ENCODE measurements around the gene EIF4EBP2.

The EIF4EBP2 gene

GRCh38 chr10:70360215-70360614, 43.7 kb upstream of the EIF4EBP2 start:
- no peak for TF ChIP-seq CTCF (IDR thresholded peaks at IDR 0.05; ENCODE audit: low read depth, low read length, missing control alignments)
- no peak overlapping the region for H3K4me3 ChIP-seq (replicated peaks; ENCODE audit: low read depth, low read length)
- DNase-seq (ENCODE audit: extremely low read depth, low read depth), result no peak

- no peak for TF ChIP-seq CTCF (IDR thresholded peaks at IDR 0.05; ENCODE audit: low read depth, low read length, missing control alignments)
- H3K4me3 ChIP-seq (replicated peaks; ENCODE audit: low read depth, low read length), result no peak overlapping the region
- DNase-seq (ENCODE audit: extremely low read depth, low read depth), result no peak
Measured at GRCh38 chr10:70362328-70362727, 41.6 kb upstream of the EIF4EBP2 start.

GRCh38 chr10:70363292-70363691, 40.7 kb upstream of the EIF4EBP2 start:
- no peak for TF ChIP-seq CTCF (IDR thresholded peaks at IDR 0.05; ENCODE audit: low read depth, low read length, missing control alignments)
- no peak overlapping the region for H3K4me3 ChIP-seq (replicated peaks; ENCODE audit: low read depth, low read length)

GRCh38 chr10:70363971-70364771, 39.8 kb upstream of the EIF4EBP2 start:
- H3K4me3 ChIP-seq (replicated peaks; ENCODE audit: low read depth, low read length), result no peak overlapping the region
- peak; percentile 91 for DNase-seq (ENCODE audit: extremely low read depth, low read depth)
- peak; percentile 90 for TF ChIP-seq CTCF (IDR thresholded peaks at IDR 0.05; ENCODE audit: low read depth, low read length, missing control alignments)

More at GRCh38 chr10:70363292-70363691, 40.7 kb upstream of the EIF4EBP2 start:
- DNase-seq (ENCODE audit: extremely low read depth, low read depth), result no peak

- H3K4me3 ChIP-seq (replicated peaks; ENCODE audit: low read depth, low read length), result no peak overlapping the region
- no peak for DNase-seq (ENCODE audit: extremely low read depth, low read depth)
- no peak for TF ChIP-seq CTCF (IDR thresholded peaks at IDR 0.05; ENCODE audit: low read depth, low read length, missing control alignments)
Measured at GRCh38 chr10:70364772-70365091, 39.2 kb upstream of the EIF4EBP2 start.

- no peak for TF ChIP-seq CTCF (IDR thresholded peaks at IDR 0.05; ENCODE audit: low read depth, low read length, missing control alignments)
- no peak for DNase-seq (ENCODE audit: extremely low read depth, low read depth)
- no peak overlapping the region for H3K4me3 ChIP-seq (replicated peaks; ENCODE audit: low read depth, low read length)
Measured at GRCh38 chr10:70367195-70367796, 36.6 kb upstream of the EIF4EBP2 start.

All from HFF-Myc (cell line).